Small intestine (tissue), 7 donors: ENCODE results near the gene SERPINB12. TPM values are rescaled to one million over a fixed set of nuclear protein-coding genes. Genes with fewer than 3 reads are reported as not detected.

Experiments
- DNase-seq, 2 donors: peaks; one replicate each; pipeline versions ENCODE4 v3.0.0 to v3.0.0-alpha.2; 2013
- FAIRE-seq: peaks from 2 replicates; lab custom pipeline; 2012; peaks lifted over from hg19 to GRCh38; lab: Jason Lieb, UNC
- H3K27ac ChIP-seq, 3 donors: one replicate each; pipeline ENCODE4 v1.5.1; 2013; ENCODE audit warnings: low read length in 2 of 3, mild to moderate bottlenecking in 2 of 3, control low read depth in 1 of 3, inconsistent platforms in 1 of 3, low read depth in 1 of 3, moderate library complexity in 1 of 3
- H3K27me3 ChIP-seq, 3 donors: one replicate each; pipeline ENCODE4 v1.6.1; 2013; ENCODE audit warnings: low read length in 3 of 3, inconsistent platforms in 1 of 3; ENCODE audit not compliant: control insufficient read depth in 3 of 3, insufficient read depth in 3 of 3
- H3K36me3 ChIP-seq, 3 donors: one replicate each; pipeline ENCODE4 v1.6.1; 2013; ENCODE audit warnings: low read length in 3 of 3, inconsistent platforms in 1 of 3, low read depth in 1 of 3, mild to moderate bottlenecking in 1 of 3, moderate library complexity in 1 of 3; ENCODE audit not compliant: control insufficient read depth in 3 of 3, insufficient read depth in 2 of 3
- H3K4me1 ChIP-seq, 3 donors: one replicate each; pipeline ENCODE4 v1.6.1; 2013; ENCODE audit warnings: low read length in 2 of 3, inconsistent platforms in 1 of 3, low read depth in 1 of 3, mild to moderate bottlenecking in 1 of 3, moderate library complexity in 1 of 3; ENCODE audit not compliant: control insufficient read depth in 3 of 3, insufficient read depth in 2 of 3
- H3K4me3 ChIP-seq, 3 donors: one replicate each; pipeline ENCODE4 v1.5.1; 2013; ENCODE audit warnings: low read length in 3 of 3, control low read depth in 1 of 3, inconsistent platforms in 1 of 3, low read depth in 1 of 3, mild to moderate bottlenecking in 1 of 3, moderate library complexity in 1 of 3
- H3K9me3 ChIP-seq, 2 donors: one replicate each; pipeline ENCODE4 v1.6.1; 2013; ENCODE audit warnings: low read depth in 1 of 2, low read length in 1 of 2; ENCODE audit not compliant: control insufficient read depth in 2 of 2, insufficient read depth in 1 of 2
- WGBS, 3 donors: extraction: QIAGEN DNeasy Blood & Tissue Kit; methylation state at CpG; one replicate each; pipeline ENCODE4 v1.1.7; 2013; 5-methylcytosine and 5-hydroxymethylcytosine counted together
- polyA plus RNA-seq, 4 donors: library from polyadenylated mRNA; stranded (reverse) in 3 of 4; unstranded in 1 of 4; fragments of 200-250 nt in 3 of 4; fragments of 120-200 nt in 1 of 4; gene quantifications; one replicate each; pipeline versions ENCODE4 v1.2.1 to v1.2.3, GENCODE V29; 2013
- donor health status: healthy with polysubstance abuse.
- donor health status: control.
- donor health status: control.
- donor health status: Bipolar disorder and iron deficiency.
- donor health status: healthy.

Gene SERPINB12
- polyA plus RNA-seq, 4 donors: not detected

GRCh38 chr18:63591725-63592124, 49.6 kb downstream of the SERPINB12 start:
- WGBS, 3 donors: 70 to 81% (median 71%) methylated on average over 3 of the region's 3 CpGs
- Histone ChIP-seq H3K9me3 (no peaks in the 10 kb centered on the region), H3K27ac (no peak overlapping the region), H3K27me3 (no peaks in the 10 kb centered on the region), H3K4me3 (no peak overlapping the region), H3K36me3 (no peaks in the 10 kb centered on the region), H3K4me1 (no peaks in the 10 kb centered on the region)
- FAIRE-seq (no peak), DNase-seq (no peak)

- H3K4me3 ChIP-seq: no peak overlapping the region
- no peak overlapping the region for H3K27ac ChIP-seq
- H3K9me3 ChIP-seq: no peaks in the 10 kb centered on the region
- H3K4me1 ChIP-seq: no peaks in the 10 kb centered on the region
- no peaks in the 10 kb centered on the region for H3K36me3 ChIP-seq
- no peaks in the 10 kb centered on the region for H3K27me3 ChIP-seq
- WGBS, 3 donors: 13 to 33% (median 27%) methylated on average over 1 of the region's 1 CpG
- DNase-seq (no peak), FAIRE-seq (no peak)
Observed at GRCh38 chr18:63592471-63592870, 50.3 kb downstream of the SERPINB12 start.

GRCh38 chr18:63596964-63597363, 54.8 kb downstream of the SERPINB12 start:
- 77 to 79% (median 79%) methylated on average over 14 of the region's 14 CpGs for WGBS, 3 donors
- DNase-seq (no peak), FAIRE-seq (no peak)
- H3K27me3 ChIP-seq: no peaks in the 10 kb centered on the region
- no peaks in the 10 kb centered on the region for H3K9me3 ChIP-seq
- no peaks in the 10 kb centered on the region for H3K4me1 ChIP-seq
- no peaks in the 10 kb centered on the region for H3K36me3 ChIP-seq
- H3K4me3 ChIP-seq: no peak overlapping the region
- no peak overlapping the region for H3K27ac ChIP-seq

- 30 to 60% (median 48%) methylated on average over 1 of the region's 1 CpG for WGBS, 3 donors
- Histone ChIP-seq H3K9me3 (no peaks in the 10 kb centered on the region), H3K36me3 (no peaks in the 10 kb centered on the region), H3K4me1 (no peaks in the 10 kb centered on the region), H3K27me3 (no peaks in the 10 kb centered on the region), H3K4me3 (no peak overlapping the region), H3K27ac (no peak overlapping the region)
- DNase-seq (no peak), FAIRE-seq (no peak)
Observed at GRCh38 chr18:63603355-63603754, 61.2 kb downstream of the SERPINB12 start.

- Histone ChIP-seq H3K9me3 (no peaks in the 10 kb centered on the region), H3K27ac (no peak overlapping the region), H3K36me3 (no peaks in the 10 kb centered on the region), H3K27me3 (no peaks in the 10 kb centered on the region), H3K4me1 (no peaks in the 10 kb centered on the region), H3K4me3 (no peak overlapping the region)
- DNase-seq (no peak), FAIRE-seq (no peak)
- WGBS, 3 donors: 0% methylated on average over 1 of the region's 1 CpG
Observed at GRCh38 chr18:63603772-63604171, 61.6 kb downstream of the SERPINB12 start.

GRCh38 chr18:63604791-63605567, 62.8 kb downstream of the SERPINB12 start:
- DNase-seq (no peak), FAIRE-seq (no peak)
- Histone ChIP-seq H3K4me1 (no peaks in the 10 kb centered on the region), H3K27ac (no peak overlapping the region), H3K36me3 (no peaks in the 10 kb centered on the region), H3K9me3 (no peaks in the 10 kb centered on the region), H3K4me3 (no peak overlapping the region), H3K27me3 (no peaks in the 10 kb centered on the region)
- 38 to 70% (median 54%) methylated on average over 4 of the region's 4 CpGs for WGBS, 3 donors

- FAIRE-seq (no peak), DNase-seq (no peak)
- Histone ChIP-seq H3K4me1 (no peaks in the 10 kb centered on the region), H3K27me3 (no peaks in the 10 kb centered on the region), H3K36me3 (no peaks in the 10 kb centered on the region), H3K4me3 (no peak overlapping the region), H3K9me3 (no peaks in the 10 kb centered on the region), H3K27ac (no peak overlapping the region)
- 81 to 85% (median 82%) methylated on average over 3 of the region's 3 CpGs for WGBS, 3 donors
Observed at GRCh38 chr18:63606526-63606925, 64.4 kb downstream of the SERPINB12 start.

GRCh38 chr18:63613420-63613819, 71.3 kb downstream of the SERPINB12 start:
- Histone ChIP-seq H3K4me1 (no peaks in the 10 kb centered on the region), H3K27ac (no peak overlapping the region), H3K4me3 (no peak overlapping the region), H3K9me3 (no peaks in the 10 kb centered on the region), H3K36me3 (no peaks in the 10 kb centered on the region), H3K27me3 (no peaks in the 10 kb centered on the region)
- DNase-seq (no peak), FAIRE-seq (no peak)
- 62 to 84% (median 73%) methylated on average over 4 of the region's 4 CpGs for WGBS, 3 donors
